A673 (cell line): ENCODE measurements around the gene LINGO1. TPM values are rescaled to one million over a fixed set of nuclear protein-coding genes. Genes with fewer than 3 reads are reported as not detected.

Source experiments
- BruUV-seq: library from RNA; stranded (reverse); fragments of 400-500 nt; replicated peaks from 2 replicates; lab custom pipeline; 2021; lab: Mats Ljungman, UMichigan
- CTCF ChIA-PET: fragments of 300-600 bp; sonication (Branson Sonifier 250); formaldehyde crosslinking; loops from one replicate; lab custom pipeline; 2022; ENCODE audit warnings: antibody characterized with exemption; lab: Charles Lee
- POLR2A ChIA-PET: fragments of 300-600 bp; sonication (Branson Sonifier 250); formaldehyde crosslinking; loops from one replicate; lab custom pipeline; 2022; ENCODE audit warnings: antibody characterized with exemption; ENCODE audit not compliant: low non-redundant PET; lab: Charles Lee
- DNase-seq: peaks from one replicate; pipeline ENCODE4 v3.0.0-alpha.2; 2015; ENCODE audit warnings: low spot score
- H3K27ac ChIP-seq: fragments of 200-600 bp; sonication (generic); 2 replicates; pipeline ENCODE4 v1.5.1; 2016; ENCODE audit warnings: mixed run types, low read depth, mild to moderate bottlenecking, mixed read lengths, antibody characterized with exemption, low read length; ENCODE audit not compliant: poor library complexity, severe bottlenecking
- H3K27me3 ChIP-seq: fragments of 200-600 bp; sonication (generic); replicated peaks from 2 replicates; pipeline ENCODE4 v1.6.1; 2017; ENCODE audit warnings: mixed run types, low read depth, mild to moderate bottlenecking, mixed read lengths, antibody characterized with exemption, low read length; ENCODE audit not compliant: insufficient read depth, poor library complexity
- H3K36me3 ChIP-seq: fragments of 200-600 bp; sonication (generic); 2 replicates; pipeline ENCODE4 v1.6.1; 2016; ENCODE audit warnings: mixed run types, mild to moderate bottlenecking, mixed read lengths, antibody characterized with exemption, low read length; ENCODE audit not compliant: insufficient read depth, poor library complexity, severe bottlenecking
- H3K4me1 ChIP-seq: fragments of 200-600 bp; sonication (generic); 2 replicates; pipeline ENCODE4 v1.6.1; 2017; ENCODE audit warnings: mixed run types, mild to moderate bottlenecking, mixed read lengths, antibody characterized with exemption, low read length; ENCODE audit not compliant: insufficient read depth, poor library complexity, severe bottlenecking
- H3K4me3 ChIP-seq: fragments of 200-600 bp; sonication (generic); 2 replicates; pipeline ENCODE4 v1.5.1; 2016; ENCODE audit warnings: low read depth, mixed run types, mild to moderate bottlenecking, mixed read lengths, low read length; ENCODE audit not compliant: poor library complexity, severe bottlenecking
- H3K9me3 ChIP-seq: fragments of 200-600 bp; sonication (generic); 2 replicates; pipeline ENCODE4 v1.6.1; 2016; ENCODE audit warnings: mixed run types, low read depth, mild to moderate bottlenecking, mixed read lengths, antibody characterized with exemption, low read length; ENCODE audit not compliant: poor library complexity, severe bottlenecking
- CTCF ChIP-seq: fragments of 300-800, 200-600 bp; sonication (generic); conservative IDR thresholded peaks from 2 replicates; pipeline ENCODE4 v1.5.1; 2017; ENCODE audit warnings: low read depth, mild to moderate bottlenecking, antibody characterized with exemption, low read length, moderate library complexity, mixed read lengths
- EZH2 ChIP-seq: fragments of 200-600 bp; sonication (generic); IDR thresholded peaks from 2 replicates; pipeline ENCODE4 v1.6.1; 2017; ENCODE audit warnings: borderline replicate concordance, low read depth, mild to moderate bottlenecking, mixed read lengths, antibody characterized with exemption, low read length; ENCODE audit not compliant: poor library complexity, severe bottlenecking
- intact Hi-C: fragments of 100-400 bp; cut with micrococcal nuclease; formaldehyde crosslinking; loops from one replicate; pipeline ENCODE4 v1.10.0; 2022; ENCODE audit not compliant: unreplicated experiment
- total RNA-seq: library from RNA; stranded (reverse); gene quantifications from 2 replicates; pipeline ENCODE4 v1.2.3, GENCODE V29; 2021

Gene LINGO1
- total RNA-seq, 1 experiment from 2014 or later = 93.7 TPM

- Histone ChIP-seq H3K27me3 (no peaks in the 10 kb centered on the region), H3K4me3 (no peak overlapping the region), H3K27ac (no peak overlapping the region), H3K4me1 (peaks cover 32% of the 10 kb centered on the region), H3K9me3 (no peaks in the 10 kb centered on the region), H3K36me3 (no peaks in the 10 kb centered on the region)
- TF ChIP-seq CTCF (no peak), EZH2 (no peak)
- intact Hi-C loops = no loop called here
- ChIA-PET CTCF (interaction anchor here (0.7 kb wide), 1 partner anchor 32 kb away, joined by 4 read pairs; no protein-coding TSS in a partner anchor), POLR2A (interaction anchor here (0.6 kb wide), 1 partner anchor 290 kb away, joined by 3 read pairs; no protein-coding TSS in a partner anchor)
- no peak for DNase-seq
- no TSS peak for BruUV-seq
Observed at GRCh38 chr15:77575203-77575934, 57.3 kb downstream of the LINGO1 start.

GRCh38 chr15:77574521-77575202 is 58.0 kb downstream of the LINGO1 start:
- no peaks in the 10 kb centered on the region for H3K36me3 ChIP-seq
- BruUV-seq = no TSS peak
- no peak overlapping the region for H3K4me3 ChIP-seq
- H3K9me3 ChIP-seq = no peaks in the 10 kb centered on the region
- no peaks in the 10 kb centered on the region for H3K27me3 ChIP-seq
- POLR2A ChIA-PET = interaction anchor here (0.6 kb wide), 1 partner anchor 289 kb away, joined by 3 read pairs; no protein-coding TSS in a partner anchor
- DNase-seq = no peak
- TF ChIP-seq CTCF = no peak
- TF ChIP-seq EZH2 = no peak
- CTCF ChIA-PET = no interaction called here
- H3K27ac ChIP-seq = no peak overlapping the region
- H3K4me1 ChIP-seq = peaks cover 32% of the 10 kb centered on the region
- intact Hi-C loops = no loop called here

- no peaks in the 10 kb centered on the region for H3K36me3 ChIP-seq
- BruUV-seq = no TSS peak
- no peaks in the 10 kb centered on the region for H3K27me3 ChIP-seq
- DNase-seq = no peak
- H3K27ac ChIP-seq = no peak overlapping the region
- peaks cover 29% of the 10 kb centered on the region for H3K4me1 ChIP-seq
- POLR2A ChIA-PET = no interaction called here
- intact Hi-C loops = no loop called here
- H3K9me3 ChIP-seq = no peaks in the 10 kb centered on the region
- TF ChIP-seq CTCF (no peak), EZH2 (no peak)
- CTCF ChIA-PET = no interaction called here
- no peak overlapping the region for H3K4me3 ChIP-seq
Observed at GRCh38 chr15:77573802-77574201, 58.9 kb downstream of the LINGO1 start.
